Endothelial cell (in vitro differentiated cells): Measurements from ENCODE around the gene FOXI1. TPM values are rescaled to one million over a fixed set of nuclear protein-coding genes. Genes with fewer than 3 reads are reported as not detected.

Experiments
- DNase-seq: peaks from one replicate; pipeline ENCODE4 v3.0.0; 2021; ENCODE audit warnings: low spot score
- H3K27ac Mint-ChIP-seq: one replicate; pipeline ENCODE4 v1.8.0; 2021; ENCODE audit warnings: mixed read lengths, inconsistent platforms; ENCODE audit not compliant: unreplicated experiment
- H3K27me3 Mint-ChIP-seq: one replicate; pipeline ENCODE4 v1.8.0; 2021; ENCODE audit warnings: mild to moderate bottlenecking, moderate library complexity, mixed read lengths, inconsistent platforms; ENCODE audit not compliant: unreplicated experiment
- H3K36me3 Mint-ChIP-seq: one replicate; pipeline ENCODE4 v1.8.0; 2021; ENCODE audit warnings: mild to moderate bottlenecking, low read depth, mixed read lengths, inconsistent platforms; ENCODE audit not compliant: unreplicated experiment
- H3K4me1 Mint-ChIP-seq: one replicate; pipeline ENCODE4 v1.8.0; 2021; ENCODE audit warnings: mild to moderate bottlenecking, mixed read lengths, inconsistent platforms; ENCODE audit not compliant: unreplicated experiment
- H3K4me3 Mint-ChIP-seq: one replicate; pipeline ENCODE4 v1.8.0; 2021; ENCODE audit warnings: mild to moderate bottlenecking, mixed read lengths, inconsistent platforms; ENCODE audit not compliant: unreplicated experiment
- H3K9me3 Mint-ChIP-seq: one replicate; pipeline ENCODE4 v1.8.0; 2021; ENCODE audit warnings: mixed read lengths, inconsistent platforms; ENCODE audit not compliant: unreplicated experiment
- long read RNA-seq: library from polyadenylated mRNA; unstranded; transcript quantifications from one replicate; pipeline ENCODE4 v2.0.0, GENCODE V29; 2020; ENCODE audit not compliant: unreplicated experiment
- total RNA-seq: library from RNA; stranded (reverse); fragmentation: NEBNext Ultra II Directional; extraction: Animal tissue kit (Norgen Biotek cat#: 25700); gene quantifications from one replicate; pipeline ENCODE4 v1.2.1, GENCODE V29; 2021; ENCODE audit not compliant: unreplicated experiment
- TF ChIP-seq, protein P1 (sequence below): fragments of 200-600 bp; sonication (generic); IDR thresholded peaks from one replicate; pipeline ENCODE4 v1.5.0; 2021; ENCODE audit warnings: antibody characterized with exemption; ENCODE audit not compliant: unreplicated experiment

Gene FOXI1
- 2.2 TPM for total RNA-seq
- long read RNA-seq = 0 reads

- no peak within 1 kb of the TSS for H3K4me3 Mint-ChIP-seq
- DNase-seq = no peak
Measured at GRCh38 chr5:170105642-170106611, at the start of gene FOXI1. FOXI1 (plus strand) TSS chr5:170105897; CDS start chr5:170105958, 61 bp downstream.

DNA sequence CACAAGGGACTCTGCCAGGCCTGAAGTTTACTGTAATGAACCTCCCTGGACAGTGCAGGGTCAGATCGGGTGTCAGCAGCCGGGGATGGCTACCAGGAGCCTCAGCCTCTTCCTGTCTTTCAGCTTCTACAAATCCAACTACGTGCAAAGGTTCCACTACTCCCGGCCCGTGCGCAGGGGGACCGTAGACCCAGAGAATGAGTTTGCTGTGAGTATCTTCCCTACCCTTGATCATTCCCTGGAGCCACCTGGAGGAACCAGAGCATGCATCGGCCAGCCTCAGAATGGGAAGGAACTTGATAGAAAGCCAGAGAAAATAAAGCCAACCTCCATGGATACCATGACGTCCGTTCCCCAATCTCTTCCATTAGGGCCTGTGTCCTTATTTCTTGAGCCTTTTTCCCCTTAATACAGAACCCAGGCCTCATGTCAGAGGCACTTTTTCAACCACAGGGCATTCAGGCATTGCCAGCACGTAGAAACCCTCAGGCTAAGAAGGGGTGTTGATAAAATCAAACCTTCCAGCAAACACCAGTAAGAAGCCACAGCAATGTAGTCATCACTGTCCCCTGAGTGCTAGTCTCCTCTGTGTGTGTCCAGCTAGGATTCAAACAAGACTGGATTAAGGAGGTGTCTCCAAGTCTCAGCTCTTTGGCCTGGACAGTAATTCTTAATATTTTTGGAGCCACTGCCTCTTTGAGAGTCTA is 49.0 kb upstream of the FOXI1 start:
- H3K9me3 Mint-ChIP-seq = no peaks in the 10 kb centered on the region
- peaks cover 5% of the 10 kb centered on the region for H3K27me3 Mint-ChIP-seq
- no peak overlapping the region for H3K4me3 Mint-ChIP-seq
- TF ChIP-seq, protein P1, sequence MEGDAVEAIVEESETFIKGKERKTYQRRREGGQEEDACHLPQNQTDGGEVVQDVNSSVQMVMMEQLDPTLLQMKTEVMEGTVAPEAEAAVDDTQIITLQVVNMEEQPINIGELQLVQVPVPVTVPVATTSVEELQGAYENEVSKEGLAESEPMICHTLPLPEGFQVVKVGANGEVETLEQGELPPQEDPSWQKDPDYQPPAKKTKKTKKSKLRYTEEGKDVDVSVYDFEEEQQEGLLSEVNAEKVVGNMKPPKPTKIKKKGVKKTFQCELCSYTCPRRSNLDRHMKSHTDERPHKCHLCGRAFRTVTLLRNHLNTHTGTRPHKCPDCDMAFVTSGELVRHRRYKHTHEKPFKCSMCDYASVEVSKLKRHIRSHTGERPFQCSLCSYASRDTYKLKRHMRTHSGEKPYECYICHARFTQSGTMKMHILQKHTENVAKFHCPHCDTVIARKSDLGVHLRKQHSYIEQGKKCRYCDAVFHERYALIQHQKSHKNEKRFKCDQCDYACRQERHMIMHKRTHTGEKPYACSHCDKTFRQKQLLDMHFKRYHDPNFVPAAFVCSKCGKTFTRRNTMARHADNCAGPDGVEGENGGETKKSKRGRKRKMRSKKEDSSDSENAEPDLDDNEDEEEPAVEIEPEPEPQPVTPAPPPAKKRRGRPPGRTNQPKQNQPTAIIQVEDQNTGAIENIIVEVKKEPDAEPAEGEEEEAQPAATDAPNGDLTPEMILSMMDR = no peak
- no peak for DNase-seq
- H3K4me1 Mint-ChIP-seq = peaks cover 8% of the 10 kb centered on the region
- peaks cover 6% of the 10 kb centered on the region for H3K36me3 Mint-ChIP-seq
- H3K27ac Mint-ChIP-seq = no peak overlapping the region

More at GRCh38 chr5:170105642-170106611, at the start of gene FOXI1:
- peak within 1 kb of the TSS; percentile 70 for H3K27ac Mint-ChIP-seq
- no peaks in the 10 kb centered on the region for H3K9me3 Mint-ChIP-seq
- TF ChIP-seq, protein P1 = no peak
- peaks cover 17% of the 10 kb centered on the region for H3K27me3 Mint-ChIP-seq
- peaks cover 9% of the 10 kb centered on the region for H3K36me3 Mint-ChIP-seq
- peaks cover 47% of the 10 kb centered on the region for H3K4me1 Mint-ChIP-seq

- H3K9me3 Mint-ChIP-seq = no peaks in the 10 kb centered on the region
- TF ChIP-seq, protein P1 = no peak
- peaks cover 5% of the 10 kb centered on the region for H3K27me3 Mint-ChIP-seq
- no peak overlapping the region for H3K4me3 Mint-ChIP-seq
- H3K27ac Mint-ChIP-seq = no peak overlapping the region
- H3K4me1 Mint-ChIP-seq = peaks cover 8% of the 10 kb centered on the region
- DNase-seq = no peak
- peaks cover 6% of the 10 kb centered on the region for H3K36me3 Mint-ChIP-seq
Measured at GRCh38 chr5:170057311-170057710, 48.4 kb upstream of the FOXI1 start.

- H3K4me1 Mint-ChIP-seq = no peaks in the 10 kb centered on the region
- DNase-seq = no peak
- TF ChIP-seq, protein P1 = no peak
- H3K9me3 Mint-ChIP-seq = no peaks in the 10 kb centered on the region
- peaks cover 1% of the 10 kb centered on the region for H3K27me3 Mint-ChIP-seq
- H3K4me3 Mint-ChIP-seq = no peak overlapping the region
- H3K36me3 Mint-ChIP-seq = peaks cover 6% of the 10 kb centered on the region
- H3K27ac Mint-ChIP-seq = no peak overlapping the region
Measured at GRCh38 chr5:170059221-170059620, 46.5 kb upstream of the FOXI1 start.

- TF ChIP-seq, protein P1 = no peak
- Mint-ChIP-seq H3K4me1 (peaks cover 21% of the 10 kb centered on the region), H3K27ac (no peak overlapping the region), H3K9me3 (no peaks in the 10 kb centered on the region), H3K4me3 (no peak overlapping the region), H3K27me3 (peaks cover 11% of the 10 kb centered on the region), H3K36me3 (no peaks in the 10 kb centered on the region)
- no peak for DNase-seq
Measured at GRCh38 chr5:170067152-170067551, 38.5 kb upstream of the FOXI1 start.
